ENCODE data around the gene PANX1.

DNA sequence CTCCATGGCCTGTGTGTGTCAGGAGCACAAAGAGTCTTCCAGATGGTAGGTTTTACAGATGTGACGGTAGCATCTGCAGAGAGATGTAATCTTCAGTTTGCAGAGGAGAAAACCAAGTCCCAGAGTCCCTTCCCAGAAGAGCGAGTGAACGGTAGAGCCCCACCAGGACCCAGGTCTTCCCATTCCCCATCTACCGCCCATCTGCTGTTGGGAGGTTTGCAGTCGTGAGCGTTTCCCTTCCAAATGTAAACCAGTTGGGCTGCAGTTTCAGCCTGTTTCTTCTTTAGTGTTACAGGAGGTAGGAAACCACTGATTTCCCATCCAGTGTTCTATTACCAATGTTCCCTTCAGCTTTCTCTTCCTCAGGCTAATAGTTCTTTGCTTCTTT, 24.0 kb downstream of the PANX1 start:
- TF ChIP-seq, protein P1, sequence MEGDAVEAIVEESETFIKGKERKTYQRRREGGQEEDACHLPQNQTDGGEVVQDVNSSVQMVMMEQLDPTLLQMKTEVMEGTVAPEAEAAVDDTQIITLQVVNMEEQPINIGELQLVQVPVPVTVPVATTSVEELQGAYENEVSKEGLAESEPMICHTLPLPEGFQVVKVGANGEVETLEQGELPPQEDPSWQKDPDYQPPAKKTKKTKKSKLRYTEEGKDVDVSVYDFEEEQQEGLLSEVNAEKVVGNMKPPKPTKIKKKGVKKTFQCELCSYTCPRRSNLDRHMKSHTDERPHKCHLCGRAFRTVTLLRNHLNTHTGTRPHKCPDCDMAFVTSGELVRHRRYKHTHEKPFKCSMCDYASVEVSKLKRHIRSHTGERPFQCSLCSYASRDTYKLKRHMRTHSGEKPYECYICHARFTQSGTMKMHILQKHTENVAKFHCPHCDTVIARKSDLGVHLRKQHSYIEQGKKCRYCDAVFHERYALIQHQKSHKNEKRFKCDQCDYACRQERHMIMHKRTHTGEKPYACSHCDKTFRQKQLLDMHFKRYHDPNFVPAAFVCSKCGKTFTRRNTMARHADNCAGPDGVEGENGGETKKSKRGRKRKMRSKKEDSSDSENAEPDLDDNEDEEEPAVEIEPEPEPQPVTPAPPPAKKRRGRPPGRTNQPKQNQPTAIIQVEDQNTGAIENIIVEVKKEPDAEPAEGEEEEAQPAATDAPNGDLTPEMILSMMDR (conservative IDR thresholded peaks at IDR 0.05; ENCODE audit: low read depth, low read length) = no peak
- TF ChIP-seq EZH2 (IDR thresholded peaks at IDR 0.05; ENCODE audit: low read length, unreplicated experiment) (no peak), EZH2phosphoT487 (IDR thresholded peaks at IDR 0.05; ENCODE audit: borderline replicate concordance, low read length) (no peak)
